Measurements from ENCODE around the gene CADM4.

DNA sequence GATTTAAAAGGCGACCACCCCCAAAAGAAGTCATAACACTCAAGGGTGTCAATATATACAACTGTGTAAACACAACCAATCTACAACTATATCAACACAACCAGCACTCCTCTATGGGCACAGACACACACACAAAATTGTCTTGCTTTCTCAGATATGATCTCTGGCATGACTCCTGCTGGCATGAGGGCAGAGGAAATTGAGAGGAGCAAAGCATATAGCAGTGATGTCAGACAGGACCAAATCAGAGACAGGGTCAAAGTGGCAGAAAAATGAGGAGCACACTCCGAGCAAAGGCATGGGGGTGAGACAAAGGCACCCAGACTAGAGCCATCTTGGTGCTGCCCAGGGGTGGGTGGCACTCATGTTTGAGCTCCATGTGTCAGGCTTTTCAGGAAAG is 53.3 kb downstream of the CADM4 start:
- TF ChIP-seq, protein P1, sequence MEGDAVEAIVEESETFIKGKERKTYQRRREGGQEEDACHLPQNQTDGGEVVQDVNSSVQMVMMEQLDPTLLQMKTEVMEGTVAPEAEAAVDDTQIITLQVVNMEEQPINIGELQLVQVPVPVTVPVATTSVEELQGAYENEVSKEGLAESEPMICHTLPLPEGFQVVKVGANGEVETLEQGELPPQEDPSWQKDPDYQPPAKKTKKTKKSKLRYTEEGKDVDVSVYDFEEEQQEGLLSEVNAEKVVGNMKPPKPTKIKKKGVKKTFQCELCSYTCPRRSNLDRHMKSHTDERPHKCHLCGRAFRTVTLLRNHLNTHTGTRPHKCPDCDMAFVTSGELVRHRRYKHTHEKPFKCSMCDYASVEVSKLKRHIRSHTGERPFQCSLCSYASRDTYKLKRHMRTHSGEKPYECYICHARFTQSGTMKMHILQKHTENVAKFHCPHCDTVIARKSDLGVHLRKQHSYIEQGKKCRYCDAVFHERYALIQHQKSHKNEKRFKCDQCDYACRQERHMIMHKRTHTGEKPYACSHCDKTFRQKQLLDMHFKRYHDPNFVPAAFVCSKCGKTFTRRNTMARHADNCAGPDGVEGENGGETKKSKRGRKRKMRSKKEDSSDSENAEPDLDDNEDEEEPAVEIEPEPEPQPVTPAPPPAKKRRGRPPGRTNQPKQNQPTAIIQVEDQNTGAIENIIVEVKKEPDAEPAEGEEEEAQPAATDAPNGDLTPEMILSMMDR (IDR thresholded peaks at IDR 0.05; ENCODE audit: low read depth, low read length, poor library complexity, severe bottlenecking): no peak
- no peak for TF ChIP-seq EZH2phosphoT487 (IDR thresholded peaks at IDR 0.05; ENCODE audit: borderline replicate concordance, low read length)
